Left lung (tissue), 10 donors: ENCODE data around the gene TM7SF3. TPM values are rescaled to one million over a fixed set of nuclear protein-coding genes. Genes with fewer than 3 reads are reported as not detected.

Experiments used
- ATAC-seq: fragments of 200-7000 bp; cut with Tn5 transposase; one replicate; pipeline ENCODE4 v1.9.1; 2020; ENCODE audit warnings: moderate library complexity
- DNase-seq, 4 donors: peaks; one replicate each; pipeline ENCODE4 v3.0.0-alpha.2; 2013 to 2020
- H3K27ac ChIP-seq, 2 donors: fragments of 200-600 bp; sonication (generic) in 1 of 2; one replicate each; pipeline versions ENCODE4 v1.5.0 to v1.8.0; 2020 to 2021
- H3K27me3 ChIP-seq, 2 donors: fragments of 200-600 bp; sonication (generic) in 1 of 2; one replicate each; pipeline versions ENCODE4 v1.5.0 to v1.8.0; 2020 to 2021
- H3K36me3 ChIP-seq, 2 donors: fragments of 200-600 bp; sonication (generic) in 1 of 2; one replicate each; pipeline versions ENCODE4 v1.5.0 to v1.8.0; 2020 to 2021
- H3K4me1 ChIP-seq, 2 donors: fragments of 200-600 bp; one replicate each; pipeline ENCODE4 v1.8.0; 2021
- H3K4me3 ChIP-seq, 2 donors: fragments of 200-600 bp; sonication (generic) in 1 of 2; one replicate each; pipeline versions ENCODE4 v1.5.0 to v1.8.0; 2020 to 2021; ENCODE audit warnings: mild to moderate bottlenecking in 1 of 2
- H3K9me3 ChIP-seq, 2 donors: fragments of 200-600 bp; sonication (generic) in 1 of 2; one replicate each; pipeline versions ENCODE4 v1.5.0 to v1.8.0; 2020 to 2021
- intact Hi-C, 2 donors: fragments of 100-400 bp; cut with DNase I; formaldehyde crosslinking; loops; one replicate each; pipeline versions ENCODE4 v1.11.2 to v1.14.2; 2022
- polyA plus RNA-seq, 6 donors: library from polyadenylated mRNA; unstranded; fragments of 120-200 nt; gene quantifications; one replicate each; pipeline ENCODE4 v1.2.1, GENCODE V29; 2013; ENCODE audit not compliant: insufficient read length in 6 of 6
- total RNA-seq, 2 donors: library from RNA; stranded (reverse); fragmentation: NEBNext Ultra II Directional; extraction: Animal tissue kit (Norgen Biotek cat#: 25700); gene quantifications; one replicate each; pipeline ENCODE4 v1.2.1, GENCODE V29; 2021
- TF ChIP-seq, protein P1 (sequence below), 2 donors: fragments of 200-600 bp; sonication (generic) in 1 of 2; IDR thresholded peaks; one replicate each; pipeline versions ENCODE4 v1.5.0 to v1.8.0; 2021; ENCODE audit warnings: antibody characterized with exemption in 2 of 2
- donor health status: DM: no; HTN: yes; CAD: no.
- donor health status: DM: no; HTN: no; CAD: no.

Gene TM7SF3
- total and polyA plus RNA-seq, 8 donors: 47.8 to 130 (median 59.0) TPM

DNA sequence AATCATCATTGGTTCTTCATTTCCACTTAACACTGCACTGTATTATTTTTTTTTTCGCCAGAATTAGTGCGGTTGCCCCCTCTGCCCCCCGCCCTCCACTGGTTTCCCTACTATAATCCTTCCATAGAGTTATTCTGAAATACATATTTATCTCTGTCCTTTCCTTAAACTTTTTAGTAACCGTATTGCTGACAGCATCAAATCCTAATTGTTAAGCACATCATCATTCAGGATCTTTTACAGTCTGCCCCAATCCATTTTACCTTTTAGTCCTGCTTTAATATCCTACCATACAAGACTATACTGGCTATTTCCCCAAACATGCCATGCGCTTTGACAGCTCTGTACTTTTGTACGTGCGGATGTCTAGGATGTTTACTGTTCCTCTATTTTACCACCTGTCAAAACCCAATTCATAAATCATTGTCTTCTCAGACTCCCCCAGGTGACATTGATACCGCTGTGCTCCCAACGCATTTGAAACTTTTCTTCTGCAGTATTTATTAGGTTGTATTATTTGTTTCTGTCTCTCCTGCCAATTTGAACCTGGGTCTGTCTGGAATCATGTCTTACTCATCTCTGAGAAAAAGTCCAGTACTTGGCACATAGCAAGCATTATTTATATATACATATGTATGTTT is 74.9 kb downstream of the TM7SF3 start:
- Histone ChIP-seq H3K27me3 (no peaks in the 10 kb centered on the region), H3K36me3 (no peaks in the 10 kb centered on the region), H3K4me1 (peaks cover 20 to 64% of the 10 kb centered on the region in 2 donors), H3K27ac (peak overlapping the region; percentile 95 to 96), H3K9me3 (no peaks in the 10 kb centered on the region), H3K4me3 (peak overlapping the region; percentile 79 to 87)
- TF ChIP-seq, protein P1, sequence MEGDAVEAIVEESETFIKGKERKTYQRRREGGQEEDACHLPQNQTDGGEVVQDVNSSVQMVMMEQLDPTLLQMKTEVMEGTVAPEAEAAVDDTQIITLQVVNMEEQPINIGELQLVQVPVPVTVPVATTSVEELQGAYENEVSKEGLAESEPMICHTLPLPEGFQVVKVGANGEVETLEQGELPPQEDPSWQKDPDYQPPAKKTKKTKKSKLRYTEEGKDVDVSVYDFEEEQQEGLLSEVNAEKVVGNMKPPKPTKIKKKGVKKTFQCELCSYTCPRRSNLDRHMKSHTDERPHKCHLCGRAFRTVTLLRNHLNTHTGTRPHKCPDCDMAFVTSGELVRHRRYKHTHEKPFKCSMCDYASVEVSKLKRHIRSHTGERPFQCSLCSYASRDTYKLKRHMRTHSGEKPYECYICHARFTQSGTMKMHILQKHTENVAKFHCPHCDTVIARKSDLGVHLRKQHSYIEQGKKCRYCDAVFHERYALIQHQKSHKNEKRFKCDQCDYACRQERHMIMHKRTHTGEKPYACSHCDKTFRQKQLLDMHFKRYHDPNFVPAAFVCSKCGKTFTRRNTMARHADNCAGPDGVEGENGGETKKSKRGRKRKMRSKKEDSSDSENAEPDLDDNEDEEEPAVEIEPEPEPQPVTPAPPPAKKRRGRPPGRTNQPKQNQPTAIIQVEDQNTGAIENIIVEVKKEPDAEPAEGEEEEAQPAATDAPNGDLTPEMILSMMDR (IDR thresholded peaks at IDR 0.05): no peak
- intact Hi-C loops: no loop called here
- DNase-seq (no peak), ATAC-seq (no peak)

DNA sequence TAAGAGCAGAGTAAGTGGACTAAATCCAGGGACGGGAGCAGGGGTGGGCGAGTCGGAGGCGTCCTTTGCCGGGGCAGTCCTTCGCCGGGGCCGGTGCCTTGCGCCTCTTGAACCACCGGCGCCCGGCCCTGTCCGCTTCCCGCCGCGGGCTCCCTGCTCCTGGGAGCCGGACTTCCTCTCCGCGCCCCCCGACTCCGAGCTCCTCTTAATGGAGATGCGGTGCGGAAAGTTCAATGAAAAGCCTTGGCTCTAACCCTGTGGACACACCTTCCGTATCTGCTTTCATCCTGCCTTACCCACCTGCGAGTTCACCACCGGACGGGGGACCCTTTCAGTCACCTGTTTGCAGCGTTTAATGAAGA is 75.5 kb downstream of the TM7SF3 start:
- Histone ChIP-seq H3K4me1 (peaks cover 20 to 64% of the 10 kb centered on the region in 2 donors), H3K4me3 (peak overlapping the region; percentile 79 to 87), H3K27ac (peak overlapping the region; percentile 95 to 96), H3K9me3 (no peaks in the 10 kb centered on the region), H3K36me3 (no peaks in the 10 kb centered on the region), H3K27me3 (no peaks in the 10 kb centered on the region)
- intact Hi-C loops: no loop called here
- ATAC-seq: peak; percentile 27
- peak in 1 of 4 donors; percentile 90 for DNase-seq
- TF ChIP-seq, protein P1 (IDR thresholded peaks at IDR 0.05): no peak

DNA sequence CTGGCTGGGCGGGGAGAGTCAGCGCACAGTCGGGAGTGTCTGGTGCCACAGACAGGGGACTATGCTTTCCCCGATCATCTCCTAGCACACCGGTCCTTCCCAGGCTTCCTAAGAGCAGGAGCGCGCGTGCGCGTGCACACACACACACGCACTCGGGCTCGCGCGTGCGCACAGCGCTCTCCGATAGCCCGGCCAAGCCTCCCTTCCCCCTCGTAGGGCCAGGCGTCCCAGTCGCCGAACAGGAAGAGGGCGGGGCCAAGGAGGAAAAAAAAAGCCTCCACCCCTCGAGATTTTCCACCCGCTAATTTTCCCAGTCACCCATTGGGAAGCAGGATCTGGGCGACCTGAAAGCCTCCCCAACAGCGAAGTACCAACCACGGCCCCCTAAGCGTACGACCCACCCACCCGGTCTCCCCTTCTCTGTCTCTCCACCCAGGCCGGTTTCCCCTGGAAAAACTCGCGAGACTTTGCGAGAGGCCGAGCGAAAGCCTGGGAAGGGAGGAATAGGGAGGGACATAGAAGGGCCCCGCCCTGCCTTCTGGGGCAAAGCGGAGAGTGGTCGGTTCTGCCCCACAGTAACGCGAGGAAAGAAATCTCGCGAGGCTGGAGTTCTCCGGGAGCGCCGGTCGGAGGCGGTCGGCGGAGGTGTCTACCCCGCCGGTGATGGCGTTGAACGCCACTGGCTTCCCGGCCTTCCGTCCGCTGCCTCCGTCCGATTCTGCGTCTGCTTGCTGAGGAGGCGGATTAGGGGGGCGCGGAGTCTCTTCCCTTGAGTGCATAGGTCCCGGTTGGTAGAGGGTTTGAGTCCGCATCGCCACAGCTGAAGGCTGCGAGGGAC is 76.1 kb downstream of the TM7SF3 start, which contains the start of the genes FGFR1OP2 and INTS13:
TSS of gene FGFR1OP2 (plus strand) at position 608 of the 838 bp plus-strand sequence. CDS start 15,689 bp downstream, outside the sequence.
TSS of gene INTS13 (minus strand) at position 119 of the 838 bp plus-strand sequence. CDS start 1,178 bp downstream, outside the sequence.
- Histone ChIP-seq H3K27ac (peak within 1 kb of the TSS; percentile 95 to 96), H3K27me3 (no peaks in the 10 kb centered on the region), H3K4me3 (peak within 1 kb of the TSS; percentile 79 to 87), H3K9me3 (no peaks in the 10 kb centered on the region), H3K36me3 (no peaks in the 10 kb centered on the region), H3K4me1 (peaks cover 20 to 61% of the 10 kb centered on the region in 2 donors)
- TF ChIP-seq, protein P1 (IDR thresholded peaks at IDR 0.05): no peak
- ATAC-seq: peak; percentile 97
- intact Hi-C loops: no loop called here
- peak; percentile 99 to 100 (median 99) for DNase-seq

DNA sequence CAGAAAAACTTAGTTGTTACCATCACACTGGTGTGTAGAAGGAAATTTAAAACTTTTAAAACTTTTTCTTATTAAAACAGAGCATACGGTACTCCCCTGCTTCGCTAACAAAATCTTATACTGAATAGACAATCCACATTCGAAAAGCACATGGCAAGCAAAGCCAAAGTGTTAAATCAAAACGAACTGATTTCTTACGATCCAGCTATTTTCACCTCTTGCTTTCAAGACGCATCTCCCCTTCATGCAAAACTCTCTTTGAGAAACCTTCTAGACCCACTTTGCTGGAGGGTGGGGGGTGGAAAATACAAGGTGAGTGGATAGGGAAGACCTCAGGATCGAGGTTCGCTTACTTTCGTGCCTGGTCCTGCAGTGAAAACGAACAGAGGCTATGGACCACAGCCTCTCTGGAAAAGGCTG is 76.7 kb downstream of the TM7SF3 start:
- no peak for DNase-seq
- intact Hi-C loops: no loop called here
- H3K9me3 ChIP-seq: no peaks in the 10 kb centered on the region
- no peaks in the 10 kb centered on the region for H3K36me3 ChIP-seq
- peak overlapping the region; percentile 95 to 96 for H3K27ac ChIP-seq
- peaks cover 20 to 55% of the 10 kb centered on the region in 2 donors for H3K4me1 ChIP-seq
- TF ChIP-seq, protein P1 (IDR thresholded peaks at IDR 0.05): no peak
- no peak for ATAC-seq
- H3K4me3 ChIP-seq: peak overlapping the region; percentile 79 to 87
- H3K27me3 ChIP-seq: no peaks in the 10 kb centered on the region
